Progenitor cell of endocrine pancreas (in vitro differentiated cells): ENCODE results near the gene JSRP1. TPM values are rescaled to one million over a fixed set of nuclear protein-coding genes. Genes with fewer than 3 reads are reported as not detected.

ENCODE experiments used
- DNase-seq: peaks from one replicate; pipeline ENCODE4 v3.0.0; 2021; ENCODE audit warnings: low spot score; ENCODE audit not compliant: unreplicated experiment
- H3K27ac Mint-ChIP-seq: 2 replicates; pipeline ENCODE4 v1.8.0; 2021; ENCODE audit warnings: mild to moderate bottlenecking, moderate library complexity, mixed read lengths
- H3K27me3 Mint-ChIP-seq: 2 replicates; pipeline ENCODE4 v1.8.0; 2021; ENCODE audit warnings: mixed read lengths
- H3K36me3 Mint-ChIP-seq: 2 replicates; pipeline ENCODE4 v1.8.0; 2022; ENCODE audit warnings: mixed read lengths; ENCODE audit not compliant: insufficient read depth
- H3K4me1 Mint-ChIP-seq: 2 replicates; pipeline ENCODE4 v1.8.0; 2021; ENCODE audit warnings: low read depth, mixed read lengths
- H3K4me3 Mint-ChIP-seq: 2 replicates; pipeline ENCODE4 v1.8.0; 2021; ENCODE audit warnings: low read depth, mild to moderate bottlenecking, moderate library complexity, mixed read lengths
- H3K9me3 Mint-ChIP-seq: 2 replicates; pipeline ENCODE4 v1.8.0; 2021; ENCODE audit warnings: low read depth, mixed read lengths
- total RNA-seq: library from RNA; stranded (reverse); gene quantifications from 2 replicates; pipeline ENCODE4 v1.2.1, GENCODE V29; 2021
- TF ChIP-seq, protein P1 (sequence below): fragments of 200-600 bp; sonication (generic); IDR thresholded peaks from one replicate; pipeline ENCODE4 v1.5.0; 2021; ENCODE audit warnings: antibody characterized with exemption, mild to moderate bottlenecking; ENCODE audit not compliant: unreplicated experiment

The JSRP1 gene
- total RNA-seq, 1 donor from 2014 or later: 1.6 TPM

DNA sequence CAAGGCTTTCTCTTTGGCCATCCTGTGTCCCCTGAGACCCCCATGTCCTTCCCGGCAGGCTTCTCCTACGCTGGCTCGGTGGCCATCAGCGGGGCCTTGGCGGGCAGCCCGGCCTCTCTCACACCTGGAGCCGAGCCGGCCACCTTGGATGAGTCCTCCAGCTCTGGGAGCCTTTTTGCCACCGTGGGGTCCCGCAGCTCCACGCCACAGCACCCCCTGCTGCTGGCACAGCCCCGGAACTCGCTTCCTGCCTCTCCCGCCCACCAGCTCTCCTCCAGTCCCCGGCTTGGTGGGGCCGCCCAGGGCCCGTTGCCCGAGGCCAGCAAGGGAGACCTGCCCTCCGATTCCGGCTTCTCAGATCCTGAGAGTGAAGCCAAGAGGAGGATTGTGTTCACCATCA lies 34.3 kb downstream of the JSRP1 start:
- Mint-ChIP-seq H3K27ac (no peak overlapping the region), H3K9me3 (no peaks in the 10 kb centered on the region), H3K27me3 (no peaks in the 10 kb centered on the region), H3K4me1 (no peaks in the 10 kb centered on the region), H3K36me3 (peaks cover 8% of the 10 kb centered on the region), H3K4me3 (no peak overlapping the region)
- DNase-seq: no peak
- TF ChIP-seq, protein P1, sequence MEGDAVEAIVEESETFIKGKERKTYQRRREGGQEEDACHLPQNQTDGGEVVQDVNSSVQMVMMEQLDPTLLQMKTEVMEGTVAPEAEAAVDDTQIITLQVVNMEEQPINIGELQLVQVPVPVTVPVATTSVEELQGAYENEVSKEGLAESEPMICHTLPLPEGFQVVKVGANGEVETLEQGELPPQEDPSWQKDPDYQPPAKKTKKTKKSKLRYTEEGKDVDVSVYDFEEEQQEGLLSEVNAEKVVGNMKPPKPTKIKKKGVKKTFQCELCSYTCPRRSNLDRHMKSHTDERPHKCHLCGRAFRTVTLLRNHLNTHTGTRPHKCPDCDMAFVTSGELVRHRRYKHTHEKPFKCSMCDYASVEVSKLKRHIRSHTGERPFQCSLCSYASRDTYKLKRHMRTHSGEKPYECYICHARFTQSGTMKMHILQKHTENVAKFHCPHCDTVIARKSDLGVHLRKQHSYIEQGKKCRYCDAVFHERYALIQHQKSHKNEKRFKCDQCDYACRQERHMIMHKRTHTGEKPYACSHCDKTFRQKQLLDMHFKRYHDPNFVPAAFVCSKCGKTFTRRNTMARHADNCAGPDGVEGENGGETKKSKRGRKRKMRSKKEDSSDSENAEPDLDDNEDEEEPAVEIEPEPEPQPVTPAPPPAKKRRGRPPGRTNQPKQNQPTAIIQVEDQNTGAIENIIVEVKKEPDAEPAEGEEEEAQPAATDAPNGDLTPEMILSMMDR: peak; percentile 21

DNA sequence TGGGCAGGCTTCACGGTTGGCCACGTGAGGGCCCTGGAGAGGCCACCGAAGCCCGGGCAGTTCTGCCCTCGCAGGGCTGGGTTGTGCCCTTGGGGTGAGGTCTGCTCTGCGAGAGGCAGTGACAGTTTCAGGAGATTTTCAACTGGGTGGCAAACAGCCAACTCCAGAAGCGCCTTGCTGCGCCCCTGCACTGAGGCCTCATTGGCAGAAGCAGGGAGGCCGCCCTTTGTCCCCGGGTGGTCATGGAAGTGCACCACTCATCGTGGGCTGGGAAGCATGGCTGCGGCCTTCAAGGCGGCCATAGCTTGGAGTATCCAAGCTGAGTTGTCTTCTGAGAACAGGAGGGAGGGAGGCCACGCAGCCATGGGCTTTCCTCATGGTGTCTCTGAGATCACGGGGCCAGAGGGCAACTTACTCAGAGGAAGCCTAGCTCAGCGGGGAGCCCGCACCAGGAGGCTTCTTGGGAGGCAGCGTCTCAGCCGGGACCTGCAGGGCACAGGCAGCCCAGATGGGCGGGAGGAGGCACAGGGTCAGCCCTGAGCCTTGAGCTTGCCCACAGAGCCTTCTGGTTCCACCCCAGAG lies 34.9 kb downstream of the JSRP1 start:
- peak overlapping the region; percentile 59 for H3K27ac Mint-ChIP-seq

DNA sequence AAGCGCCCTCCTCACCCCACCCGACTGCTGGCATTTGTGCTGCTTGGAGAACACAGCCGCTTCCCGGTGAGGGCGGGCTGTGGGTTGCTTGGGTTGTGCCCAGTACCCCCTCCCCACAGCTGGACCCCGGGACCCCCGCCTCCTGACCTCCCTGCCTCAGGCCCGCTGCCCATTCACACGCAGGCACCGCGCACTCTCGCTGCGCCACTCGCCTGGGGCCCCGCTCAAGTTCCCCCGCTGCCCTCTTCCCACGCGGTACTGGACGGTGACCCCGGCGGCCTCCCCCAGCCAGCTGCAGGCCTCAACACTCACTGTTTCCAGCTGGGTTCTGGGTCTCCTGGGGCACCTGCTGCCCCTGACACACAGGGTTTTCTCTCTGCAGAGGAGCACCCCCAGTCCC lies 36.5 kb downstream of the JSRP1 start:
- Mint-ChIP-seq H3K9me3 (no peaks in the 10 kb centered on the region), H3K27ac (no peak overlapping the region), H3K4me1 (no peaks in the 10 kb centered on the region), H3K27me3 (no peaks in the 10 kb centered on the region), H3K4me3 (no peak overlapping the region), H3K36me3 (peaks cover 9% of the 10 kb centered on the region)
- TF ChIP-seq, protein P1: no peak
- no peak for DNase-seq

More for the DNA sequence above, 34.9 kb downstream of the JSRP1 start:
- no peaks in the 10 kb centered on the region for H3K27me3 Mint-ChIP-seq
- TF ChIP-seq, protein P1: no peak
- DNase-seq: no peak
- no peak overlapping the region for H3K4me3 Mint-ChIP-seq
- H3K36me3 Mint-ChIP-seq: peaks cover 9% of the 10 kb centered on the region
- no peaks in the 10 kb centered on the region for H3K4me1 Mint-ChIP-seq
- H3K9me3 Mint-ChIP-seq: no peaks in the 10 kb centered on the region

DNA sequence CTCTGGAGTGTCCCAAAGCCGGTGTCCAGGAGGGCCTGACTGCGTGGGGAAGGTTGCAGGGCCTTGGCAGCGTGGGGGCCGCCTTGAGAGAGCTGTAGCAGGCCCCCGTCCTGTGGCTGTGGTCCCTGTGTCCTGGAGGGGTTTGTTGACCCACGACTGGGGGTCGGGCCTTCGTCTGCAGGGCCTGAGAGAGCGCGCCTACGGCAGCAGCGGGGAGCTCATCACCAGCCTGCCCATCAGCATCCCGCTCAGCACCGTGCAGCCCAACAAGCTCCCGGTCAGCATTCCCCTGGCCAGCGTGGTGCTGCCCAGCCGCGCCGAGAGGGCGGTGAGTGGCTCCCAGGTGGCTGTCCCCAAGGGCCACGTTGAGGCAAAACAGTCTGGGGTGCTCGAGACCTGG lies 38.6 kb downstream of the JSRP1 start:
- Mint-ChIP-seq H3K36me3 (peaks cover 8% of the 10 kb centered on the region), H3K27me3 (no peaks in the 10 kb centered on the region), H3K27ac (no peak overlapping the region), H3K9me3 (no peaks in the 10 kb centered on the region), H3K4me1 (no peaks in the 10 kb centered on the region), H3K4me3 (no peak overlapping the region)
- DNase-seq: no peak
- TF ChIP-seq, protein P1: no peak

DNA sequence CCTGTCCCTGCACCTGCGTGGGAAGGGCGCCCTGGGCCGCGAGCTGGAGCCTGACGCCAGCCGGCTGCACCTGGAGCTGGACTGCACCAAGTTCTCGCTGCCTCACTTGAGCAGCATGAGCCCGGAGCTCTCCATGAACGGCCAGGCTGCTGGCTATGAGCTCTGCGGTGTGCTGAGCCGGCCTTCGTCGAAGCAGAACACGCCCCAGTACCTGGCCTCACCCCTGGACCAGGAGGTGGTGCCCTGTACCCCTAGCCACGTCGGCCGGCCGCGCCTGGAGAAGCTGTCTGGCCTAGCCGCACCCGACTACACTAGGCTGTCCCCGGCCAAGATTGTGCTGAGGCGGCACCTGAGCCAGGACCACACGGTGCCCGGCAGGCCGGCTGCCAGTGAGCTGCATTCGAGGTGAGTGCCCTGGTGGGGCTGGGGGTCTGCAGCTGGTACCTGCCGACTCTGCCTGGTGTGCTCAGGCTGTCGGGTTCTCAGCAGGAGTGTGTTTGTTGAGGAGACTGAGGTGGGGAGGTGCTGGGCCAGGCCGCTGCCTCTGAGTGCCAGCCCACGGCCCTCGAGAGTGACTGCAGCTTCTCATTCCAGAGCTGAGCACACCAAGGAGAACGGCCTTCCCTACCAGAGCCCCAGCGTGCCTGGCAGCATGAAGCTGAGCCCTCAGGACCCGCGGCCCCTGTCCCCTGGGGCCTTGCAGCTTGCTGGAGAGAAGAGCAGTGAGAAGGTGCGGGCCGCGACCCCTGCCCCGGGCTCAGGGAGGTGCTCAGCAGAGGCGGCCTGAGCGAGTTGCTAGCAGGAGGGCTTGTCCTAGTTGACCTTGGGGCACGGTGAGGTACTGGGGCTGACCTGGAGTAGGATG lies 39.6 kb downstream of the JSRP1 start:
- Mint-ChIP-seq H3K4me3 (no peak overlapping the region), H3K9me3 (no peaks in the 10 kb centered on the region), H3K4me1 (no peaks in the 10 kb centered on the region), H3K27me3 (no peaks in the 10 kb centered on the region), H3K27ac (no peak overlapping the region), H3K36me3 (peaks cover 12% of the 10 kb centered on the region)
- no peak for DNase-seq
- TF ChIP-seq, protein P1: no peak
